HL-60 (cell line): ENCODE data around the gene SLC7A4.

Experiments
- DNase-seq, 2 experiments: peaks; one replicate each; pipeline ENCODE4 v3.0.0-alpha.2; 2010 to 2020; ENCODE audit warnings: low read depth in 1 of 2, low spot score in 1 of 2
- H3K27ac ChIP-seq: fragments of 250-450 bp; sonication (Bioruptor Pico); replicated peaks from 2 replicates; pipeline ENCODE4 v1.5.1; 2020; ENCODE audit warnings: mild to moderate bottlenecking, moderate library complexity
- H3K27me3 ChIP-seq: fragments of 250-450 bp; sonication (Bioruptor Pico); 2 replicates; pipeline ENCODE4 v1.5.1; 2021; ENCODE audit warnings: mild to moderate bottlenecking, moderate library complexity; ENCODE audit not compliant: insufficient read depth, poor library complexity, severe bottlenecking
- H3K4me3 ChIP-seq: replicated peaks from 2 replicates; pipeline ENCODE4 v1.5.1; 2011; ENCODE audit warnings: mild to moderate bottlenecking, control low read depth, low read length; ENCODE audit not compliant: insufficient read depth
- CTCF ChIP-seq: IDR thresholded peaks from one replicate; pipeline ENCODE4 v1.5.1; 2011; ENCODE audit warnings: low read length, control low read depth, inconsistent platforms; ENCODE audit not compliant: insufficient read depth
- GABPA ChIP-seq: IDR thresholded peaks from 2 replicates; pipeline ENCODE4 v1.6.1; 2012; ENCODE audit warnings: low read depth
- POLR2AphosphoS5 ChIP-seq: IDR thresholded peaks from 2 replicates; pipeline ENCODE4 v1.6.1; 2012; ENCODE audit warnings: low read depth
- SPI1 ChIP-seq: IDR thresholded peaks from 2 replicates; pipeline ENCODE4 v1.6.1; 2012; ENCODE audit warnings: low read depth, mild to moderate bottlenecking, borderline replicate concordance
- TF ChIP-seq, protein P1 (sequence below): IDR thresholded peaks from 2 replicates; pipeline ENCODE4 v1.6.1; 2012; ENCODE audit warnings: low read depth; ENCODE audit not compliant: insufficient replicate concordance

SLC7A4 gene

GRCh38 chr22:20992456-20993303 lies 39.7 kb downstream of the SLC7A4 start:
- TF ChIP-seq POLR2AphosphoS5 (no peak), SPI1 (no peak), GABPA (no peak), CTCF (no peak)
- TF ChIP-seq, protein P1, sequence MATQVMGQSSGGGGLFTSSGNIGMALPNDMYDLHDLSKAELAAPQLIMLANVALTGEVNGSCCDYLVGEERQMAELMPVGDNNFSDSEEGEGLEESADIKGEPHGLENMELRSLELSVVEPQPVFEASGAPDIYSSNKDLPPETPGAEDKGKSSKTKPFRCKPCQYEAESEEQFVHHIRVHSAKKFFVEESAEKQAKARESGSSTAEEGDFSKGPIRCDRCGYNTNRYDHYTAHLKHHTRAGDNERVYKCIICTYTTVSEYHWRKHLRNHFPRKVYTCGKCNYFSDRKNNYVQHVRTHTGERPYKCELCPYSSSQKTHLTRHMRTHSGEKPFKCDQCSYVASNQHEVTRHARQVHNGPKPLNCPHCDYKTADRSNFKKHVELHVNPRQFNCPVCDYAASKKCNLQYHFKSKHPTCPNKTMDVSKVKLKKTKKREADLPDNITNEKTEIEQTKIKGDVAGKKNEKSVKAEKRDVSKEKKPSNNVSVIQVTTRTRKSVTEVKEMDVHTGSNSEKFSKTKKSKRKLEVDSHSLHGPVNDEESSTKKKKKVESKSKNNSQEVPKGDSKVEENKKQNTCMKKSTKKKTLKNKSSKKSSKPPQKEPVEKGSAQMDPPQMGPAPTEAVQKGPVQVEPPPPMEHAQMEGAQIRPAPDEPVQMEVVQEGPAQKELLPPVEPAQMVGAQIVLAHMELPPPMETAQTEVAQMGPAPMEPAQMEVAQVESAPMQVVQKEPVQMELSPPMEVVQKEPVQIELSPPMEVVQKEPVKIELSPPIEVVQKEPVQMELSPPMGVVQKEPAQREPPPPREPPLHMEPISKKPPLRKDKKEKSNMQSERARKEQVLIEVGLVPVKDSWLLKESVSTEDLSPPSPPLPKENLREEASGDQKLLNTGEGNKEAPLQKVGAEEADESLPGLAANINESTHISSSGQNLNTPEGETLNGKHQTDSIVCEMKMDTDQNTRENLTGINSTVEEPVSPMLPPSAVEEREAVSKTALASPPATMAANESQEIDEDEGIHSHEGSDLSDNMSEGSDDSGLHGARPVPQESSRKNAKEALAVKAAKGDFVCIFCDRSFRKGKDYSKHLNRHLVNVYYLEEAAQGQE, result no peak
- H3K27ac ChIP-seq, result no peak overlapping the region
- DNase-seq, result no peak

GRCh38 chr22:20992056-20992442 lies 40.3 kb downstream of the SLC7A4 start:
- no peak overlapping the region for H3K27ac ChIP-seq
- no peak for DNase-seq
- H3K4me3 ChIP-seq, result no peak overlapping the region
- no peaks in the 10 kb centered on the region for H3K27me3 ChIP-seq
- TF ChIP-seq POLR2AphosphoS5 (no peak), GABPA (no peak), CTCF (no peak), SPI1 (no peak)

More at GRCh38 chr22:20992456-20993303, 39.7 kb downstream of the SLC7A4 start:
- Histone ChIP-seq H3K27me3 (no peaks in the 10 kb centered on the region), H3K4me3 (no peak overlapping the region)

- no peaks in the 10 kb centered on the region for H3K27me3 ChIP-seq
- no peak for DNase-seq
- no peak overlapping the region for H3K27ac ChIP-seq
- no peak overlapping the region for H3K4me3 ChIP-seq
- no peak for TF ChIP-seq SPI1
- no peak for TF ChIP-seq CTCF
- no peak for TF ChIP-seq GABPA
Measured at GRCh38 chr22:20991252-20992055, 40.9 kb downstream of the SLC7A4 start.

GRCh38 chr22:20990184-20991180 lies 41.9 kb downstream of the SLC7A4 start:
- DNase-seq, result no peak
- TF ChIP-seq CTCF (no peak), SPI1 (no peak), GABPA (no peak), POLR2AphosphoS5 (no peak)
- TF ChIP-seq, protein P1, result no peak

More at GRCh38 chr22:20990184-20991180, 41.9 kb downstream of the SLC7A4 start:
- Histone ChIP-seq H3K27ac (no peak overlapping the region), H3K4me3 (no peak overlapping the region), H3K27me3 (no peaks in the 10 kb centered on the region)
